Lower lobe of right lung (tissue), 2 donors: ENCODE data around the gene MEP1B. TPM values are rescaled to one million over a fixed set of nuclear protein-coding genes. Genes with fewer than 3 reads are reported as not detected.
"Not testable (repeated sequence)": the region's sequence is repeated elsewhere in the genome, so short reads cannot be mapped to it uniquely, and the experiment has no call there.

Source experiments
- ATAC-seq, 2 donors: fragments of 200-7000 bp; cut with Tn5 transposase; one replicate each; pipeline ENCODE4 v1.9.1; 2020 to 2022; ENCODE audit warnings: mild to moderate bottlenecking in 2 of 2, moderate library complexity in 2 of 2
- DNase-seq: peaks from one replicate; pipeline ENCODE4 v3.0.0-alpha.2; 2020
- H3K27ac ChIP-seq: fragments of 200-600 bp; one replicate; pipeline ENCODE4 v1.8.0; 2022
- H3K27me3 ChIP-seq: fragments of 200-600 bp; one replicate; pipeline ENCODE4 v1.8.0; 2022; ENCODE audit warnings: low read depth
- H3K36me3 ChIP-seq: fragments of 200-600 bp; one replicate; pipeline ENCODE4 v1.8.0; 2022; ENCODE audit warnings: mild to moderate bottlenecking
- H3K4me1 ChIP-seq: fragments of 200-600 bp; one replicate; pipeline ENCODE4 v1.8.0; 2022
- H3K4me3 ChIP-seq: fragments of 200-600 bp; one replicate; pipeline ENCODE4 v1.8.0; 2022; ENCODE audit warnings: mild to moderate bottlenecking
- H3K9me3 ChIP-seq: fragments of 200-600 bp; one replicate; pipeline ENCODE4 v1.8.0; 2022
- intact Hi-C: fragments of 100-400 bp; cut with DNase I; formaldehyde crosslinking; loops from one replicate; pipeline ENCODE4 v1.11.0; 2022
- total RNA-seq: library from RNA; stranded (reverse); fragmentation: NEBNext Ultra II Directional; extraction: Animal tissue kit (Norgen Biotek cat#: 25700); gene quantifications from one replicate; pipeline ENCODE4 v1.2.1, GENCODE V29; 2021
- TF ChIP-seq, protein P1 (sequence below): fragments of 200-600 bp; IDR thresholded peaks from one replicate; pipeline ENCODE4 v1.8.0; 2022; ENCODE audit warnings: antibody characterized with exemption, mild to moderate bottlenecking
- donor health status: DM: no; HTN: yes; CAD: no; lungs with severe emphysema.

The MEP1B gene
- total RNA-seq, 1 donor from 2014 or later: not detected

DNA sequence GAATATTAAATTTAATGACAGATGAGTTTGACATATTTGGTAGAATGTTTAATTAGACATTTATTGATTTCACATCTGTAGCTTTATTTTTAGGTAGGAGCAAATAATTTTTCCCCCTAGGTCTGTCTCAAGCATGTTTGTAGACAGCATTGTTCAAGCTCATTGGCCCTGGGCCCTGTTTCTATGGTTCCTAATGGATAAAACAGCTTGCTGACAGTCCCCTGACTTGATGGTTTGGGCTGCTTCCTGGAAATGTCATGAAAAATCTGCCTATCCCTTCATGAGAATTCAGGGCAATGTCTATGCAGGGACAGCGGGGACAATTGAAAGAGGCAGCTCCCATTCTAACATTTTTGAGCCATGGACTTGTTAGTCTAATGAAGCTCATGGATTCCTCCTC lies 14.6 kb upstream of the MEP1B start:
- TF ChIP-seq, protein P1, sequence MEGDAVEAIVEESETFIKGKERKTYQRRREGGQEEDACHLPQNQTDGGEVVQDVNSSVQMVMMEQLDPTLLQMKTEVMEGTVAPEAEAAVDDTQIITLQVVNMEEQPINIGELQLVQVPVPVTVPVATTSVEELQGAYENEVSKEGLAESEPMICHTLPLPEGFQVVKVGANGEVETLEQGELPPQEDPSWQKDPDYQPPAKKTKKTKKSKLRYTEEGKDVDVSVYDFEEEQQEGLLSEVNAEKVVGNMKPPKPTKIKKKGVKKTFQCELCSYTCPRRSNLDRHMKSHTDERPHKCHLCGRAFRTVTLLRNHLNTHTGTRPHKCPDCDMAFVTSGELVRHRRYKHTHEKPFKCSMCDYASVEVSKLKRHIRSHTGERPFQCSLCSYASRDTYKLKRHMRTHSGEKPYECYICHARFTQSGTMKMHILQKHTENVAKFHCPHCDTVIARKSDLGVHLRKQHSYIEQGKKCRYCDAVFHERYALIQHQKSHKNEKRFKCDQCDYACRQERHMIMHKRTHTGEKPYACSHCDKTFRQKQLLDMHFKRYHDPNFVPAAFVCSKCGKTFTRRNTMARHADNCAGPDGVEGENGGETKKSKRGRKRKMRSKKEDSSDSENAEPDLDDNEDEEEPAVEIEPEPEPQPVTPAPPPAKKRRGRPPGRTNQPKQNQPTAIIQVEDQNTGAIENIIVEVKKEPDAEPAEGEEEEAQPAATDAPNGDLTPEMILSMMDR: no peak
- ATAC-seq: no peak
- Histone ChIP-seq H3K27me3 (no peaks in the 10 kb centered on the region), H3K4me3 (no peak overlapping the region), H3K36me3 (no peaks in the 10 kb centered on the region), H3K9me3 (no peaks in the 10 kb centered on the region), H3K4me1 (no peaks in the 10 kb centered on the region), H3K27ac (no peak overlapping the region)
- intact Hi-C loops: no loop called here
- no peak for DNase-seq

DNA sequence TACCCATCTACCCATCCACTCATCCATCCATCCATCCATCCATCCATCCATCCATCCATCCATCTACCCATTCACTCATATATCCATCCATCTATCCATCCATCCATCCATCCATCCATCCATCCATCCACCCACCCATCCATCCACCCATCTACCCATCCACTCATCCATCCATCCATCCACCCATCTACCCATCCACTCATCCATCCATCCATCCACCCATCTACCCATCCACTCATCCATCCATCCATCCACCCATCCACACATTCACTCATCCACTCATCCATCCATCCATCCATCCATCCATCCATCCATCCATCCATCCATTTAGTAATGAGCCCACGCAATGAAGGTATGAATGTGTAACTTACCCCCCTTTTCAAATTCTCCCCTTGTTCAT lies 13.1 kb upstream of the MEP1B start:
- H3K27me3 ChIP-seq, DNase-seq, H3K4me3 ChIP-seq: not testable (repeated sequence)

DNA sequence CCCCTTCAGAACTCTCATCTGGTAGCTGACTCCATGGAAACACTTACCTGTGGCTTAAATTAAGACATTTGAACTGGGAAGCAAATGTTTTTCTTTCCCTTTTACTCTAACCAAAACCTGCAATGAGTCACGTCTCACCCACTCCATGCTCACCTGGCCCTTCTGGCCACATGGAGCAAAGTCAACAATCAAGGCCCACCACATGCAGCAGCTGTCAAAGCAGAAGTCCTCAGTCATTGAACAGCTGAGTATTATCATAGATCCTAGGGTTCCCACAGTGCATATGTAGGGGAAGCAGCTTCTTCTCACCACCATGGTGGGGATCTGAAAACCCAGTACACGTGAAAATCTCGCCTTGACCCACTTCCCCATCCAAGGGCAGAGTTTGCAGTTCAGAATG lies 12.3 kb upstream of the MEP1B start:
- DNase-seq (no peak), ATAC-seq (no peak)
- no peak overlapping the region for H3K27ac ChIP-seq
- no peak overlapping the region for H3K4me3 ChIP-seq
- TF ChIP-seq, protein P1: no peak
- H3K36me3 ChIP-seq: no peaks in the 10 kb centered on the region
- no peaks in the 10 kb centered on the region for H3K4me1 ChIP-seq
- H3K27me3 ChIP-seq: no peaks in the 10 kb centered on the region
- intact Hi-C loops: no loop called here
- H3K9me3 ChIP-seq: no peaks in the 10 kb centered on the region

More for the DNA sequence above, 13.1 kb upstream of the MEP1B start:
- H3K36me3 ChIP-seq, H3K27ac ChIP-seq, H3K9me3 ChIP-seq, intact Hi-C loops, ATAC-seq, H3K4me1 ChIP-seq: not testable (repeated sequence)

DNA sequence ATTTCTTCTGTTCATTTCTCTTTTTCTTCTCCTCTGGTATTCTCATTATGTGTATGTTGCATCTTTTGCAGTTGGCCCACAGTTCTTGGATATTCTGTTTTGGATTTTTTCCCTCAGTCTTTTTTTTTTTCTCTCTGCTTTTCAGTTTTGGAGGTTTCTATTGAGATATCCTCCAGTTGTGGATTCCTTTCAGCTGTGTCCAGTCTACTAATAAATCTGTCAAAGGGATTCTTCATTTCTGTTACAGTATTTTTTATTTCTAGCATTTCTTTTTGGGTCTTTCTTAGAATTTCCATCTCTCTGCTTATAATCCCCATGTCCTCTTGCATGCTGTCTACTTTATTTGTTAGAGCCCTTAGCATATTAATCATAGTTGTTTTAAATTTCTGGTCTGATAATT lies 6.3 kb upstream of the MEP1B start:
- H3K36me3 ChIP-seq: no peaks in the 10 kb centered on the region
- no peak overlapping the region for H3K27ac ChIP-seq
- no peak for DNase-seq
- no peaks in the 10 kb centered on the region for H3K9me3 ChIP-seq
- TF ChIP-seq, protein P1: no peak
- intact Hi-C loops: no loop called here
- no peak overlapping the region for H3K4me3 ChIP-seq
- no peaks in the 10 kb centered on the region for H3K4me1 ChIP-seq
- ATAC-seq: no peak
- no peaks in the 10 kb centered on the region for H3K27me3 ChIP-seq

DNA sequence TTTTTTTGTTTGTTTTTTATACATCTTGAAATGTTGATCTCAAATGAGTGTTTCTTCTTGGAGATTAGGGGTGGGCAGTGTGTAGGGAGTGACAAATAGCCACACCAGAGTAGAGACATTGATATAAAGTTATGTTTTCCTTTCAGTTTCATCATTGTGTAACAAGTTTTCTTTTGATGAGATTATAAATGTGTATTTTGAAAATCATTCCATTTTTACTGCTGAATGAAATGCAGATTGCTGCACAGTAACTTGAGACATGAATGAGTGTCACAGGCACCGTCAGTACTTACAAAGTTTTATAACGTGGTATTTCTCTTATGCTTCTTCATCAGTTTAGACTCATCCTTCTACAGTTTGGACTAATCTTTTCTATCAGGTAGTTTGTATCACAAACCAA lies 370 bp downstream of the MEP1B start:
- Histone ChIP-seq H3K27ac (no peak overlapping the region), H3K27me3 (no peaks in the 10 kb centered on the region), H3K36me3 (no peaks in the 10 kb centered on the region), H3K4me1 (no peaks in the 10 kb centered on the region), H3K4me3 (no peak overlapping the region), H3K9me3 (no peaks in the 10 kb centered on the region)
- TF ChIP-seq, protein P1: no peak
- intact Hi-C loops: no loop called here
- ATAC-seq: no peak
- DNase-seq: no peak

DNA sequence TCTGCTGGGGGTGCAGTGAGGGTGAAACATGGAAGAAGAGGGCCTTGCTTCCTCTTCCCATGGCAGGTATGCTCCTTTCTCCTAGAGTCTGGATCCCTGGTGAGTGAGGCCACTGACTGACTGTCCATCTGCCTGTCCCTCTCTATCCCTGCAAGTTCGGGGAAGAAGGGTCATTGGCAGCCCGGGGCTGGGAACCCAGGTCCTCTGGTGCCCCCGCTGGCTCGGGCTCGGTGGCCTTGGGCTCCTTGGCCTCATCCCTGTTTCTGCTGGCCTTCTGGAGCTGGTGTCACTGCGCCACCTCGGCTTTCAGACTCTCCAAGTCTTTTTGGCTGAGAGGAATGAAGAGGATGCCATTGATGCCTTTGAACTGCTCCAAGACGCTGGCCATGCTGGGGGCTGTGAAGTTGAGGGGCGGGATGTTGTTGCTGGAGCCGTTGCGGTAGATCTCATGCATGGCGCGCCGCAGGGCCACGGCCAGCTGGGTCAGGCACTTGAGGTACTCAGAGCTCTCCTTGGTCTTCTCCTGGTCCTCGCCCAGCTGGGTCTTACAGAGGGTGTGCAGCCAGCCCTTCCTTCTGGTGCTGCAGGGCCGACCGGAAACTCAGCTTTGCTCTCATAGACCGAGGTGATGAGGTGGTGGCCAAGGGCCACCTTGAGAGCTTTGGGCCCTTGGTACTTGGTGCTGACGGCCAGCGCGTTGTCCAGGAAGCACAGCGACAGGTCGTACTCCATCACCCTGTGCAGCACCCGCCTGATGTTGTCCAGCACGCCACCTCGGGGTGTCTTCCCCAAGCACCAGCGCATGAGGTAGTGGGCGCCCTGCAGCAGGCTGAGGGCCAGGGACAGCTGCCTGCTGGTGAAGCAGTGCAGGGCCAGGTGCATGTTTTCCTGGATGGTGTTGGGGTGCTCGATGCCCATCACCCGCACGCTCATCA lies 6.3 kb downstream of the MEP1B start:
- TF ChIP-seq, protein P1: no peak
- intact Hi-C loops: no loop called here
- H3K9me3 ChIP-seq: no peaks in the 10 kb centered on the region
- H3K36me3 ChIP-seq: no peaks in the 10 kb centered on the region
- H3K4me1 ChIP-seq: no peaks in the 10 kb centered on the region
- ATAC-seq (no peak), DNase-seq (no peak)
- no peak overlapping the region for H3K4me3 ChIP-seq
- H3K27me3 ChIP-seq: no peaks in the 10 kb centered on the region
- H3K27ac ChIP-seq: no peak overlapping the region
